ENCODE measurements around the gene HSD11B1.

The HSD11B1 gene

DNA sequence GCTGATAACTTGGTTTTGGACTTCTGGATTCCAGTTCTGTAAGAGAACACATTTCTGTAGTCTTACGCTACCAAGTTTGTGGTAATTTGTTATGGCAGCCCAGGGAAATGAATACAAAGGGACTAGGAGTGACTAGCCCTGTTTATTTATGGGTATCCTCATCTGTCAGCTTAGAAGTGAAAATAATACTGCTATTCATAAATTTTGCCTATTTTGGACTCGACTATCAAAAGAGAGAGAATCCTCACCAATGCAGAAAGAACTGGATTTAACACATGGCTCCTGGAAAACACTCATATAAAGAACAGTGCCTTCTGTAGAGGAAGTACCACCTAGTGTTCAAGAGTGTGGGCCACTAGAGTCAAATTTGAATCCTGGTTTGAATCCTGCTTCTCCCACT, 22.6 kb downstream of the HSD11B1 start:
- no peak for DNase-seq (ENCODE audit: low read depth in 2 of 2)

DNA sequence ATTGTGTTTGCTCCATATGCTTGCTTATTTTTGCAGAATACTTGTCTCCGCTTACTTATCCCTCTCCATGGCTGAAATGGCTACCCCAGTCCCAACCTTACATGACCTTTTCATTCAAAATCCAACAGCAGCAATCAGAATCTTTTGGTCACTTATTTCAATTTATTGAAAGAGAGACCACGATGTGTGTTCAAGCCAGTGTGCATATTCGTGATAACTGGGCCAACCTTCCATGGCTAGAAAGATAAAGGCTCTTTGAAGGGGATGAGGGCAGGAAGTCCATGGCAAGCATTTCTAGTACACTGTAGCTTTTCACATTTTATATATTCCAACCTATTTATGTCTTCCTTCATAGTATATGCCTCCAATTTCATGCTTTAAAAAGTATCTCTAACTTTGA, 23.1 kb downstream of the HSD11B1 start:
- DNase-seq (ENCODE audit: low read depth in 2 of 2): no peak

DNA sequence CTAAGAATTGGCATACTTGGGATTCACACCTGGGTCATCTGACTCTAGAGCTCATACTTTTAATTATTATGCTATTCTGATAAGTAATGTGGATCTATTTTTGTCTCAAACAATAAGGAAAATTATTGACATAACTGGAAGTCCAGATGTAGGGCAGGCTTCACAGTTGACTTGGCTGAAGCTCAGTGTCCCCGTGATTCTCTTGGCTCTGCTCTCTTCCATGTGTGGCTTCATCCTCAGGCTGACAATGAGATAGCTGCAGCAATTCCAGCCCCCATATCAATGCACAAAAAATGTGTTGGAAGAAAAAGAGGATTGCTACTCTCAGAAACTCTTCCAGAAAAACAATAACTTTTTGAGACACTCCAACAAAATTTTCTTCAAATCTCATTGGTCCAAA, 23.8 kb downstream of the HSD11B1 start:
- DNase-seq (ENCODE audit: low read depth in 2 of 2): no peak

DNA sequence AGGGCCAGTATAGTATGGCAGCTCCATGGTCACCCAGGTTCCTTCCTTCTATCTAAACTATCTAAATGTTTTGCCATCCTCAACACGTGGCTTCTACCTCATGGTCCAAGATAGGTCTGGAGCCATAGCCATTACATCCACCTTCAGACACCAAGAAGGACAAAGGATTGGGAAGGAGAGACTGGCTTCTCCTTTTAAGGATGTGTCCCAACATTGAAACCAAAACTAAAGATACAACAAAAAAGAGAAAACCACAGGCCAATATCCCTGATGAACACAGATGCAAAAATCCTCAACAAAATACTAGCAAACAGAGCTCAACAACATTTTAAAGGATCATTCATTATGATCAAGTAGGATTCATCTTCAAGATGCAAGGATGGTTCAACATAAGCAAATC, 24.8 kb downstream of the HSD11B1 start:
- no peak for DNase-seq (ENCODE audit: low read depth in 2 of 2)

DNA sequence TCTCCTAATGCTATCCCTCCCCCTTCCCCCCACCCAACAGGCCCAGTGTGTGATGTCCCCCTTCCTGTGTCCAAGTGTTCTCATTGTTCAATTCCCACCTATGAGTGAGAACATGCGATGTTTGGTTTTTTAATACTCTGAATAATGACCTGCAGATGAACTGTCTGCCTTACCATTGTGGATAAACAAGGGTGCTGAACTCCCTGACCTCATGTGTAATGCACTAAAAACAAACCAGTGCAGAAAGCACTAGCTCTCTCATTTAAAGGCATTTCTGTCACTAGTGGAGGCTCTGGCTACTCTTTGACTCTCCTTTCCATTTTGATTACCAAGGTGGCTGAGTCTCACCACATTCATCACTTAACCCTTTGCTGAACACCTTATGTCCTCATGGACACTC, 28.1 kb downstream of the HSD11B1 start:
- DNase-seq (ENCODE audit: low read depth in 2 of 2): no peak

DNA sequence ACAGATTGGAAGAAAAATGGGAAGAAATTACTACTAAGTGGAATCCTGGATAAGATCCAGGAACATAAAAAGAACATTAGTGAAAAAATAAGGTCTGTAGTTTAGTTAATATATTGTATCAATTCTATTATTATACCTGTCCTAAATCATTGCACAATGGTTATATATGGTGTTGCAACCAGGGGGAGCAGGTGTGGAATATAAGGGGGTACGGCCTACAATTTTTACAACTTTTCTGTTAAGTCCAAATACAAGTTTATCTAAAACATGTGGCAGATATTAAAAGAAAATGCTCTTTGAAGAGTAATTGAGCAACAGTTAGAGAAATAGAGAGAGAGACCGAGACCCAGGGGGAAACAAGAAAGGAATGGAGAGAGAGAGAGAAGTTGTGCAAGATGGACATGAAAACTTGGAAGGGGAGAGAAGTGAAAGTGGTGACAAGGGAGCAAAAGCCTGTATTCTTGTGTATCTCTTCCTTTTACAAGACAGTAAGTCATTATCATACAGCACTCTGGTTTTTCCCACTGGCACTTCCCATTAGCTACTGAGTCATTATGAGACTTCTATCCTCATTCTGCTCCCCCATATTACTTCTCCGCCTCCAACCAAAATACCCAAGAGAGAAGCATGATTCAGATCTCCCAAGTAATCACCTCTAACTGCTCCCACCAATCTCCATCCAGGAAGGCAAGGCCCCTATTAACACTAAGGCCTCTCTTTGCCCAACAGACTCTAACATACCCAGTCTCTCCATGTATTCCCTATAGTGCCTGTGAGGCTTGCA, 29.0 kb downstream of the HSD11B1 start:
- DNase-seq (ENCODE audit: low read depth in 2 of 2): no peak

DNA sequence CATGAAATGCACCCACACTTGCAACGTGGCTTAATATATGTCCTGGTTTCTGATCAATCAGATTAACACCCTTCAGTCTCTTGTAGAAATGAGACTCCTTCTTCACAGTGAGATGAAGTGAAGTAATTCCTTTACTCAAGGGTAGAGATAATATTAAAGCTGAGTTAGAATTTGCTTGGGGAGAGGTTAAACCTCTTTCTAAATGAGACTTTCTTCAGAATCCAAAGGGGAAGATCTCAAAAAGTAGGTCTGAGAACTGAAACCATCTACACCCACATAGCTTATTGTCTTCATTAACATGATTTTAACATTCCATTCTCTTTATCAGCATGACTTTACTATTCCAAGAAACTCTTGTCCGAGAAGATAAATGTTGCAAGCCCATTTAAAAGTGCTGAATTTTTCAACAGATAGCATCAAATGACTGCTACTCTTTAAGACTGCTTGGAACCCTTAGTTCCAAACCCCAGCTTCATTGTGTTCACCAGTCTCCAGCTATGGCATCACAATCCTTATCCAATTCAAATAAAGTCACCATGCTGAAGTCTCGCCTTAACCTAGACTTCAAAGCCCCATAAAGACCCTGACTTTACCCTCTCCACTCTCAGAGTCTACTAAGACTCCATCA, 32.0 kb downstream of the HSD11B1 start:
- no peak for DNase-seq (ENCODE audit: low read depth in 2 of 2)

DNA sequence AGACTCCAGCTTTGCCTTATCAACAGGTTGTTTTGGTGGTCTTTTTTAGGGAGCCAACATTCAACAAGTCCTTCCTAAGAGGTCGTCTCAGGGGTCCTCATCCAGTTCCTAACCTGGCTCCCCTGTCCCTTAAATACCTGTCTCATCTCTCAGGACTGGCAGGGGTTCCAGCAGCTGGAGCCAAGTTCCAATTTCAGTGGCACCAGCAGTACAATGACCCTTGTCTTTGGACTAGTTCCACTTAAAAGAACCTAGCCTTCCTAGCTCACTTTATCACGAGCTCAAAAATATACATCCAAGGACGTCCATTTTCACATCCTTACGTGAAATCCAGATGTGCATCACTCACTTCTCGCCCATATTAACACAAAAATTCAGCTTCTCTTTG, 32.5 kb downstream of the HSD11B1 start:
- DNase-seq (ENCODE audit: low read depth in 2 of 2): no peak

DNA sequence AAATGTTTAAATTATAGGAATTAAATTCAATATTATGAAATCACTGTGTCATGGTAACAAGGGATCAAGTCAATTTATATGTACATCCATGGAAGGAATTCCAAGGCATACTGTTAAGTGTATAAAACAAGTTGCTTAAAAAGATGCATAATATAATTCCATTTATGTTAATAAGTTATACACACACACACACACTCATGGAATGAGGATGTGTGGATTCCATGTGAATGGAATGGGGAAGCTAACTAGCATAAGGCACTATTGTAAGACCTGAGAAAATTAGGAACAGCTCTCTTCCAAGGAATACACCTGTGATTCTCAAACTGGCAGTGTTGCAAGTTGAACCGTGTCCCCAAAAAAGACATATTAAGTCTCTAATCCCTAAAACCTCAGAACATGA, 33.6 kb downstream of the HSD11B1 start:
- no peak for DNase-seq (ENCODE audit: low read depth in 2 of 2)

DNA sequence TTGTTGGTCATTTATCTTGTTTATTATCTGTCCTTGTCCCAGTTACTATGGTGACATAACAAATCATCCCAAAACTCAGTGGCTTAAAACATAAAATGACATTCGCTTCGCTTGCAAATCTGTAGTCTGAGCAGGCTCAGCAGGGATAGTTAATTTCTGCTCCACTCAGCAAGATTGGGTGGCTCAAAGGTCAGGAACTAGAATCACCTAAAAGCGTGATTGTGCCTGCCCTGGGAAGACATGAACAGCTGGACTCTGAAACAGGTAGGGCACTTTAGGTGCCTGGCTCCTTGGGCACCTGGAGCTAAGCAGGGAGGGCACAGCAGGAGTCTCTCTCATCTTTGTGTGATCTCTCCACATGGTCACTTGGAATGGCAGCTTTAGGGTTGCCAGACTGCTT, 36.5 kb downstream of the HSD11B1 start:
- DNase-seq (ENCODE audit: low read depth in 2 of 2): no peak

DNA sequence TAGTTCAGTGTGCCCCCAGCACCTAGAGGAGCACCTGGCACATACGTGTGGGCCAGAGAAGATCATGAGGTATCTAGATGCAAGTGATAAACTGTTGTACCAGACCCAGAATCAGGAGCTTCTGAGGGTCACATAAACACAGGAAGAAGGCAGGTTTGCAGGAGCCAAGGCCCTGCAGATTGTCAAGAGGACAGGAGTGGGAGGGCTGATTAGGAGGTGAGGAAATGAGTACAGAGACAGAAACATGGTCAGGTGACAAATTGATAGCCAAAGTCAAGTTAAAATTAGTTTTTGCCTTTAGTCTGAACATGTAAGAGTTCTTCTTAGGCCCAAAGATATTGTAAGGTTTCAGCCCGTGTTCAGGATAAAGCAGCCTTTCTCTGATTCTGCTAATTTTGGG, 37.2 kb downstream of the HSD11B1 start:
- DNase-seq (ENCODE audit: low read depth in 2 of 2): no peak

DNA sequence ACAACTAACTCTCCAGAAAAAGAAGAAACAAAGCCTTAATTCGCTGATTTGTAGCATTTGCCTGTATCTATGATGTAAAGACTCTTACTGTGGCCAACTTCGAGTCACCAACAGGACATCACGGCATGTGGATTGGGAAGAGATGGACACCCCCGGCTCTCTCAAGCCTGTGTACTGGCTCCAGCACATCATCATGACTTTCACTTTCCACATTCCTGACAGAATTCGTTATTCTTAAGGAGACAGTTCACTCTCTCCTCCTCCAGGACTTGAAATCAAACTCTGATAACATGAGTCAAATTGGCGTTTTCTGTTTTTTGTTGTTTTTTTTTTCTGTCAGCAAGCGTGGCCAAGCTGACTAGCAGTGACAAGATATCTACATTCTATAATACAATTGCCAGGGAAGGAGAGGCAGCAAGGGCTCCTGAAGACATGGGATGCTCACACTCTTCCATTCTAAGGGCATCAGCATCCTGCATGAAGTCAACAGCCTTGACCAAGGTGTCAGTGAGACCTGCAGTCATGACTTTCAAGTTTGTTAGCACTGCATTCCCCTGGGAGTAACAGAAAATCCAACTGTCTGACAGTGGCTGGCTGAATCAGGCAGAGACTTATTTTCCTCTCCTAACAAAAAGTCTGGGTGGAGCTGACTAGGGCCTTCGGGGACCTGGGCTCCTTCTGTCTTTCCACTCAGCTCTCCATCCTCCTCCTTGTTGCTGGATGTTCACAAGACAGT, 37.9 kb downstream of the HSD11B1 start:
- DNase-seq (ENCODE audit: low read depth in 2 of 2): no peak

DNA sequence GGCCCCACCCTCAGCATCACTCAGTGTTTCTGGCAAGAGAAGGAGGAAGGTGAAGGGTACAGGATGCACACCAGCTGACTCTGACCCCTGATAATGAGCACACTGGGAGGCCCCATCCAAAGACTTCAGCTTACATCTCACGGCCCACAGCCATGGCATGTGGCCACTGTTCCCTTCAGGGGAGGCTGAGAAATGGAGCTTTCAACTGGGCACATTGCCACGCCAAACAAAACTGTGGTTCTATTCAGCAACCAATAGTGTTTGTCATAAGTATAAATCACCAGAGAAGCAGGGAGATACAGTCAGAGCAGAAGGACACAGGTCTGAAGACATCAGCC, 38.5 kb downstream of the HSD11B1 start:
- no peak for DNase-seq (ENCODE audit: low read depth in 2 of 2)

DNA sequence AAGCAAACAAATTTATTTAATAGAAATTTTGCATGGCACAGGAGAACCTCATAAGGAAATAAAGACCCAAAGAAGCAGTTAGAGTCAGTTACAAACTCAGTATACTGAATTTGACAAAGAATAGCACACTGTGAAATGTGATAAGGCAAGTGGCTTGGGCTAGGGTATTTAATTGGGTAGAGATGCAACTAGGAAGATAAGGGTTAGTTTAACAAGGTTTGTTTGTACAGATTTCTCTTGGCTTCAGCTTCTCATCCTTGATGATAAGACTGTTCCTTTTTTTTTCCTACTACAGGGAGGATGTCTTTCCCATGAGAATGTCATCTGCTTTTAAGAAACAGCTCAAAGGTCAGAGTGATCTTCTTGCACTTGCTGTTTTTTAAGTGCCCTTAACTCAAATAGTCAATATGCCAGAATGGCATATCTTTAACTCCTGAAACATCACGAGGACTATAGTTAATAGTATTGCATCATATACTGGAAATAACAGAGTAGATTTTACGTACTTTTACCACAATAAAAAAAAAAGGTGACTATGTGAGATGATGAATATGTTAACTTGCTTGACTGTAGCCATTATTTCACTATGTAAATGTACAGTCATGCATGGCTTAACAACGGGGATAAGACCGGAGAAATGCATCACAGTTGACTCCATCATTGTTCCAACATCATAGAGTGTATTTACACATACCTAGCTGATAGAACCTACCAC, 42.0 kb downstream of the HSD11B1 start:
- no peak for DNase-seq (ENCODE audit: low read depth in 2 of 2)

DNA sequence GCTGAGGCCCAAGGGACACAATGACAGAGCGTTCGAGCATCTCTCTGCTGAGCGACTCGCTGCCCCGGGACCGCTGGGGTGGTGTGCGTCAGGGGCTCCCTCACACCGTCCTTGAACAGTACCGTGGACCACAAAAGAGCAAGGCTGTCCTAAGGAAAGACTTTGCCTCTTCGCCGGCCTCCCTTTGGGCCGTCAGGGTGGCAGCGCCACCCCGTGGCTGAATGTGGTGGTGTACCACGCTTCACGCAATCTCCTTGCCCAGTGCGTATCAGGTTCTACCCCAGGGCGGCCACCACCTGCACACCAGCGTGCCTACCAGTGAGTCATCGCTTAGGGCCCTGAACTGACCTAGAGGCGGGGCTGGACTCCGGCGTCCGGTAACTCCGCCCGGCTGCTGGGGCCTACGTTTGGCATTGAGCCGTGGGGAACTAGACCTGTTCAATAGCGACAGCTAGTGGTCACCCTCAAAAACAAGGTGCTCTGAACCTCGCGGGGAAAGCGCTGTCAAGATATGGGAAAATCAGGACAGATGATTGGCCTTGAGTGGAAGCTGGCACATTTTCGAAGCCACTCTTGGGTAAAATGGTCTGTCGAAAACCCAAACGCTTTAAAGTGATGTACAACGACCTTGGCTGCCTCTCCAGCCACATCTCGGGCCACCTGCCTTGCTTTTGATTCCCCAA, 43.1 kb downstream of the HSD11B1 start:
- peak; percentile 59 to 64 for DNase-seq (ENCODE audit: low read depth in 2 of 2)

DNA sequence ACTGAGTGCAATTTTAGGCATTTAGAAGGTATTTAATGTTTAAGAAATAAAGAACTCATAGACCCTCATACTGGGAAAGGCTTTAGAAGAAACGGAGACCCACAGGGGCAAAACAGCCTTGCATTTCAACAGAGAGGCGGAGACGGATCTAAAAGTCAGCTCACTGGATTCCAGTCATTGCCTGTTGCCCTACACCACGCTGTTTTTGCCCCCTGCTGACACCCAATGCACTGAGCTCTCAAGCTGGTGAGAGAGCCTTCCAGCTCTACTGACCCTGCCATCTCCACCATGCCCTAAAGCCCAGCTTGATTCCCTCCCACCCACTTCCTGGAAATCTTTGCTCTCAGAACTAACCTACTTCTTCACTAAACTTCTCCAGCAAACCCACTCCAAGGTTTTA, 44.0 kb downstream of the HSD11B1 start:
- DNase-seq (ENCODE audit: low read depth in 2 of 2): no peak

DNA sequence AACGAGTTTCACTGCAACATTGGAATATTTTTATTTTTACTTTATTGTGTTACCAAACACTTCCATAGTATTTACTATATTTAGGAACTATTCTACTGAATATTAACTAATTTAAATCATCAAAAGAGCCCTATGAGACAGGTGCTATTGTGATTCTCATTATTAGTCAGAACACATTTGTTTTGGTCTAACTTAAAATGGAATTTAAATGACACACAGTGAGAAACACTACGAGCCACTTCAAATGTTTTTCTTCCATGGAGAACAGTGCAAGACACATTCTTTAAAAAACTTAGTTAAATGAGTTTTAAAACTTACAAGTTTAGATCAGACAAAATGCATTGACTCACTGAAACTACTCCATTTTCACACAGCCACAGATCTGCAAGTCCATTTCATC, 44.6 kb downstream of the HSD11B1 start:
- DNase-seq (ENCODE audit: low read depth in 2 of 2): no peak

DNA sequence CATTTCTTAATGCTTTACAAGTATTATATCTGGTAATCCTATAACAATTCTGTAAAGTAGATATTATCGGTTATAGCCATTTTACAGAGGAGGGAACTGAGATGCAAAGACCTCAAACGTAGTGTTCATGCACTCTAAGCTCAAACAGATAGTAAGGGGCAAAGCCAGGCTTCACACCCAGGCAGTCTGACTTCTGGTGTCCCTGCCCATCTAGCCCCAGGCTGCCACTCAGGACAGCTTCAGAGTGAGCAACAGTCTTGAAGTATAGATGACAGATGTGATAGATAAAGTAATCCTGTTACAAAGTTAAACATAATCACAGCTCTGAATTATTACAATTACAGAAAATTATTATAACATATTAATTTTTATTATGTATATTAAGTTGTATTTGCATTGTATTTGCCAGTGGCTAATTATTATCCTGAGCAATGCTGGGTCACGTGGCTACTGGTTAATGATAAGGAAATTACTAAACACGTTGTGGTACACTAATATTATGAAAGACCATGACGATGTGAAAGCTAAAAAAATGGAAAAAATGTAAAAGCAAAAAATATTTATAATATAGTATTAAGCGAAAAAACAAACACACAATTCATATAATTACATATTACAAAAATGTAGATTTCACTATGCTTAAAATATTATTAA, 45.2 kb downstream of the HSD11B1 start:
- no peak for DNase-seq (ENCODE audit: low read depth in 2 of 2)

DNA sequence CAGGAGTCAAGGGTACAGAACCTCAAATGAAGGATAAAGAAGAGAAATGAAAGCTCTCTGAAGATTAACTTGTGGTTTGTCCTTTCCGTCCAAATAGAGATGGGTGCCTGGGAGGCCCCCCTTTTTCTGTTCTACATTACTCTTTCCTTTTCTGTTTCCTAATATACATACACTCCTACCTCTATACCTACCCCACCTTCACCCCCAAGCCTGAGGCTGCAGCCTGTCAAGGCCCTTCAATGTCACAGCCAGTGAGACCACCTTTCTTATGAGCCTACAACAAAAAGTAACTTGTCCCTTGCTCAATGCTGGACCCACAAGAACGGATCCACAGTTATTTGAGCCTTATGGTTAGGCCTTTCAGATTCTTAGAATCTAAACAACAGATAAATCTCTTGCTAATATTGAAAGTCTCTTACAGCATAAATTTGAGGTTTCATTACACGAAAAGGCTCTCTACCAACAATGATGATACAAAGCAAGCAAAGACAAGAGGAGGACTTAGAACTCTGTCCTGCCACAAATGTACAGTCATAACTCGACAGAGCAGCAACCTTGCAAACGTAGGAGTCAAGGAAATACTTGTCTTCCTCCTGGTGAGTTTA, 47.1 kb downstream of the HSD11B1 start:
- DNase-seq (ENCODE audit: low read depth in 2 of 2): no peak

DNA sequence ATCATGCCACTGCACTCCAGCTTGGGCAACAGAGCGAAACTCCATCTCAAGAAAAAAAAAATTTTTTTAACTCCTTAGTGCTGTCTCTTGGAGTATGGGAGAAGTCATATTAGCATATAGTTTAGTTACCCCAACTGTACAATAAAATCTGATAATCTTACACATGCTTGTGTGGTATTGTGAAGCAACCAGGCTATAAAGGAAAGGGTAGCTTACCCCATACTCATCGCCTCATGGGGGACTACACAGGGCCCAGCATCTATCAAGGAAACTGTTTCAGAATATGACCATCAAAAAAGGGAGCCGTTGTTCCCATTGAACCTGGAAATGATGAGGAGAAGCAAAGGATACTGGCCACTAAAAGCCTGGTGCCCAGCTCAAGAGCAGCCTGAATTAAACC, 48.2 kb downstream of the HSD11B1 start:
- DNase-seq (ENCODE audit: low read depth in 2 of 2): no peak

DNA sequence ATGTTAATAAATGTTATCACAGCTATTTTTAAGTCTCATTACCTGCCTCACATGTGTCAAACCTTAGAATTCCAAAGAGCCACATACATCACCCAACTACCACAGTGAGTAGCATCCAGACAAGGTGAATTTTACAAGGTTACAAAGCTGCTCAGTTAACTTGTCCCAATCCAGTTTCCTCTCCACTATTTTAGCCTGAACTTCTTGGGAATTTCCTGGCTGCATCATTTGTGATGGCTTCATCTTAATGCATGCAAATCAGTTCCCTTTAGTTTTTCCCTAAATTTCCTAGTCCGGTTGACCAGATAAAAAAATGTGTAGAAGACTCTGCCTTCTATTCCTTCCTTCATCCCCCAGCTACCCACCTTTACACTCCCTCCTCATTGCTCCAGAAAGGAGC, 50.6 kb downstream of the HSD11B1 start:
- DNase-seq (ENCODE audit: low read depth in 2 of 2): no peak

All from stimulated activated CD8-positive, alpha-beta memory T cell treated with anti-CD3 and anti-CD28 coated beads, Interleukin-2, amount 100 ng/mL, for 1 hour (primary cell).